Heart right ventricle (tissue), 16 donors: ENCODE measurements around the gene C12orf56. TPM values are rescaled to one million over a fixed set of nuclear protein-coding genes. Genes with fewer than 3 reads are reported as not detected.
"Not testable (repeated sequence)": the region's sequence is repeated elsewhere in the genome, so short reads cannot be mapped to it uniquely, and the experiment has no call there.

Experiments used
- ATAC-seq, 8 donors: fragments of 200-7000 bp; cut with Tn5 transposase; one replicate each; pipeline ENCODE4 v1.9.1; 2020; ENCODE audit warnings: mild to moderate bottlenecking in 8 of 8, moderate library complexity in 8 of 8, moderate number of reproducible peaks in 1 of 8
- DNase-seq, 2 donors: peaks; one replicate each; pipeline ENCODE4 v3.0.0-alpha.2; 2020
- H3K27ac ChIP-seq, 10 donors: fragments of 200-600 bp; sonication (generic) in 2 of 10; one replicate each; pipeline versions ENCODE4 v1.5.0 to v1.8.0; 2020 to 2022; ENCODE audit warnings: mild to moderate bottlenecking in 3 of 10
- H3K27me3 ChIP-seq, 7 donors: fragments of 200-600 bp; one replicate each; pipeline ENCODE4 v1.8.0; 2021 to 2022; ENCODE audit warnings: mild to moderate bottlenecking in 2 of 7
- H3K36me3 ChIP-seq, 9 donors: fragments of 200-600 bp; sonication (generic) in 1 of 9; one replicate each; pipeline versions ENCODE4 v1.5.0 to v1.8.0; 2020 to 2022; ENCODE audit warnings: mild to moderate bottlenecking in 2 of 9
- H3K4me1 ChIP-seq, 9 donors: fragments of 200-600 bp; sonication (generic) in 1 of 9; one replicate each; pipeline versions ENCODE4 v1.5.0 to v1.8.0; 2020 to 2022; ENCODE audit warnings: mild to moderate bottlenecking in 4 of 9
- H3K4me3 ChIP-seq, 10 donors: fragments of 200-600 bp; sonication (generic) in 2 of 10; one replicate each; pipeline versions ENCODE4 v1.5.0 to v1.8.0; 2020 to 2022; ENCODE audit warnings: mild to moderate bottlenecking in 7 of 10, moderate library complexity in 2 of 10
- H3K9me3 ChIP-seq, 11 donors: fragments of 200-600 bp in 10 of 11; sonication (generic) in 2 of 11; one replicate each; pipeline versions ENCODE4 v1.5.0 to v1.8.0; 2013 to 2022; ENCODE audit warnings: mild to moderate bottlenecking in 2 of 11, control low read depth in 1 of 11, moderate library complexity in 1 of 11
- WGBS, 2 donors: extraction: QIAGEN DNeasy Blood & Tissue Kit; methylation state at CpG; one replicate each; pipeline ENCODE4 v1.1.7; 2013; ENCODE audit warnings: inconsistent platforms in 1 of 2; 5-methylcytosine and 5-hydroxymethylcytosine counted together
- intact Hi-C, 10 donors: fragments of 100-400 bp; cut with DNase I; formaldehyde crosslinking; loops; one replicate each; pipeline versions ENCODE4 v1.11.1 to v1.14.2; 2022
- polyA plus RNA-seq, 2 donors: library from polyadenylated mRNA; stranded (reverse); fragments of 200-250 nt; gene quantifications; one replicate each; pipeline ENCODE4 v1.2.3, GENCODE V29; 2013
- total RNA-seq, 10 donors: library from RNA; stranded (reverse); fragmentation: NEBNext Ultra II Directional in 3 of 10; extraction: Animal tissue kit (Norgen Biotek cat#: 25700) in 3 of 10; gene quantifications; one replicate each; pipeline versions ENCODE4 v1.2.1 to v1.2.4, GENCODE V29; 2021 to 2023
- TF ChIP-seq, protein P1 (sequence below), 9 donors: fragments of 200-600 bp; sonication (generic) in 2 of 9; IDR thresholded peaks; one replicate each; pipeline versions ENCODE4 v1.5.0 to v1.8.0; 2021 to 2022; ENCODE audit warnings: antibody characterized with exemption in 9 of 9, mild to moderate bottlenecking in 5 of 9, moderate library complexity in 1 of 9
- donor health status: Arrhythmogenic right ventricular cardiomyopathy.
- donor health status: ischemic (EF 13 %, LVEDD 7.1; RV severe dilation, severe dysfunction).
- donor health status: healthy with polysubstance abuse.
- donor health status: DM: no; HTN: yes; CAD: no.
- donor health status: DM: no; HTN: no; CAD: no.
- donor health status: ischemic (EF 25% LVEDD 6.9; RV normal size, moderate dysfunction).
- donor health status: ischemic (EF 25% LVEDD 5.7; RV mildly dilated, moderate dysfunction).
- donor health status: healthy.
- donor health status: DM: yes; HTN: yes; CAD: no.
- donor health status: Ischemic cardiomyopathy.
- donor health status: ischemic (EF 35%, LVEDD 5.7; RV mildly dilated, moderate dysfunction).
- donor health status: nonischemic (EF 11% LVEDD 7.7; RV severe dilation, severe dysfunction).
- donor health status: DM: yes; HTN: yes; CAD: no.
- donor health status: PGD.
- donor health status: ischemic (EF 29% LVEDD 5.4; RV normal size, mild dysfunction).
- donor health status: nonischemic (EF 23%, LVEDD 6.1; RV moderate dilation, normal function).

C12orf56 gene
- total and polyA plus RNA-seq, 12 donors, result not detected

DNA sequence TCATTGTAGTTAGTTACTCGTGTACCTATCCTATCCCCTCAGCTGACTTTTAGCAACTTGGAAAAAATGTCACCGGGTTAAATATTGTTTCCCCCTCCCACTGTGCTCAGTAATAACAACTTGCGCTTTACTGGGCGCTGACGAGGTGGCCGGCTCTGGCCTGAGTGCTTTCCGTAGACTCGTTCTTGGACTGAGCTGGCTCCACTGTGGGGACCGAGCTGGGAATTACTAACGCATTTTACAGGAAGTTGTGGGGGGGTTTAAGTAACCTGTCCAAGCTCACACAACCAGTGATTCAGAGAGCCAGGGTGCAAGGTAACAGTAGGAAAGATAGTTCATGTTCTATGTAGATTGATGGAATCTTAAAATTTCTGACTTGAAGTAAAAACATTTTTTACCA lies 86.0 kb downstream of the C12orf56 start:
- Histone ChIP-seq H3K4me3 (no peak overlapping the region), H3K36me3 (no peaks in the 10 kb centered on the region), H3K4me1 (no peaks in the 10 kb centered on the region), H3K9me3 (no peaks in the 10 kb centered on the region), H3K27ac (no peak overlapping the region), H3K27me3 (no peaks in the 10 kb centered on the region)
- DNase-seq (no peak), ATAC-seq (no peak)
- WGBS, 2 donors, result 53 to 59% methylated on average over 10 of the region's 10 CpGs
- TF ChIP-seq, protein P1, sequence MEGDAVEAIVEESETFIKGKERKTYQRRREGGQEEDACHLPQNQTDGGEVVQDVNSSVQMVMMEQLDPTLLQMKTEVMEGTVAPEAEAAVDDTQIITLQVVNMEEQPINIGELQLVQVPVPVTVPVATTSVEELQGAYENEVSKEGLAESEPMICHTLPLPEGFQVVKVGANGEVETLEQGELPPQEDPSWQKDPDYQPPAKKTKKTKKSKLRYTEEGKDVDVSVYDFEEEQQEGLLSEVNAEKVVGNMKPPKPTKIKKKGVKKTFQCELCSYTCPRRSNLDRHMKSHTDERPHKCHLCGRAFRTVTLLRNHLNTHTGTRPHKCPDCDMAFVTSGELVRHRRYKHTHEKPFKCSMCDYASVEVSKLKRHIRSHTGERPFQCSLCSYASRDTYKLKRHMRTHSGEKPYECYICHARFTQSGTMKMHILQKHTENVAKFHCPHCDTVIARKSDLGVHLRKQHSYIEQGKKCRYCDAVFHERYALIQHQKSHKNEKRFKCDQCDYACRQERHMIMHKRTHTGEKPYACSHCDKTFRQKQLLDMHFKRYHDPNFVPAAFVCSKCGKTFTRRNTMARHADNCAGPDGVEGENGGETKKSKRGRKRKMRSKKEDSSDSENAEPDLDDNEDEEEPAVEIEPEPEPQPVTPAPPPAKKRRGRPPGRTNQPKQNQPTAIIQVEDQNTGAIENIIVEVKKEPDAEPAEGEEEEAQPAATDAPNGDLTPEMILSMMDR (IDR thresholded peaks at IDR 0.05), result no peak
- intact Hi-C loops, result no loop called here

DNA sequence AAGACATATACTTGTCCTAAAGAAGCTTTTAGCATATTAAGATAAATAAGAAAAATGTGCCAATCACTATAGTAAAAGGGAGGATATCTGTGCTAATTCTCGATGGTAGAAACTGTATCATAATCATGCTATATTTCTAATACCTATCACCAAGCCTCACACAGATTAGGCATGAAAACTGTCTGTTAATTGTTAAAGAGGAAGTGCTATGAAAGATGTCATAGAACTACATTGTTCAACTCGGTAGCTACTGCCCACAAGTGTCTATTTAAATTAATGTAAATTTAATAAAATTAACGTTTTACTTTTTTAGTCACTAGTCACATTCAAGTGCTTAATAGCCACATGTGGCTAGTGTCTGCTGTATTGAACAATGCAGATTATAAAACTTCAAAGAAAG lies 90.9 kb downstream of the C12orf56 start:
- DNase-seq (no peak), ATAC-seq (no peak)
- Histone ChIP-seq H3K27ac (no peak overlapping the region), H3K36me3 (no peaks in the 10 kb centered on the region), H3K4me3 (no peak overlapping the region), H3K9me3 (no peaks in the 10 kb centered on the region), H3K27me3 (no peaks in the 10 kb centered on the region), H3K4me1 (no peaks in the 10 kb centered on the region)
- TF ChIP-seq, protein P1 (IDR thresholded peaks at IDR 0.05), result no peak
- WGBS, 2 donors, result 70 to 80% methylated on average over 3 of the region's 3 CpGs
- intact Hi-C loops, result no loop called here

DNA sequence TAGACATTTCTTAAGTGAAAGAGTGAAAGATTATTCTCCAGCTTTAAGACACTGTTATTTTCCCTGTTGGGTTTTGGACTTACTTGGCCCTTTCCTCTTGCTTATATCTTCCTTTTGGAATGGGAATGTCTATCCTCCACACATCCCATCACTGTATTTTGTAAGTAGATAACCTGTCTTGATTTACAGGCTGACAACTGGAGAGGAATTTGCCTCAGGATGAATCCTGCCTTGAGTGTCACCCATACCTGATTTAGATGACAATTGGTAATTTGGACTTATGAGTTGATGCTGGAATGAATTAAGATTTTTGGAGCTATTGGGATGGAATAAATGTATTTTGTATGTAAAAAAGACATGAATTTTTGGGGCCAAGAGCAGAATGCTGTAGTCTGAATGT lies 94.3 kb downstream of the C12orf56 start:
- ATAC-seq, result no peak
- Histone ChIP-seq H3K4me3 (no peak overlapping the region), H3K9me3 (no peaks in the 10 kb centered on the region), H3K27me3 (no peaks in the 10 kb centered on the region), H3K4me1 (no peaks in the 10 kb centered on the region), H3K27ac (no peak overlapping the region), H3K36me3 (no peaks in the 10 kb centered on the region)
- DNase-seq, result no peak
- intact Hi-C loops, result no loop called here
- TF ChIP-seq, protein P1 (IDR thresholded peaks at IDR 0.05), result no peak

DNA sequence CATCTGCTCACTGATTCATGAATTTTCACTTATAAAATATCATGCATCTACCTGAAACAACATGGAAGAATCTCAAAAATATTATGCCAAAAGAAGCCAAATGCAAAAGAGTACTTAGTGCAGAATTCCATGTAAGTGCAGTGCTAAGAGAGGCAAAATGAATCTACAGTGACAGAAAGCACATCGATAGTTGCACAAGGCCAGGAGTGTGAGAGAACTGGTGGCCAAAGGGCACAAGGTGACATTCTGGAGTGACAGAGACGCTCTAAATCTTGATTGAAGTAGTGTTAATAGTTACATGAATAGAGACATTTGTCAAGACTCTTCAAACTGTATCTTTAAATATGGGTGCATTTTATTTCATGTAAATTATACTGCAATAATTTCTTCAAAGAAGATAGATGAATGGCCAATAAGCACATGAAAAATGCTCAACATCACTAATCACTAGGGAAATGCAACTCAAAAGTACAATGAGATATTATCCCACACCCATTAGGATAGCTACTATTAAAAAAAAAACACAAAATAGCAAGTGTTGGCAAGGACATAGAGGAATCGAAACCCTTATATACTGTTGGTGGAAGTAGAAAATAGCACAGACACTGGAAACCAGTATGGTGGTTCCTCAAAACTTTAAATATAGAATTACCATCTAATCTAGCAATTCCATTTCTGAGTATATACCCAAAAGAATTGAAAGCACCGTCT lies 96.7 kb downstream of the C12orf56 start:
- H3K27ac ChIP-seq, result no peak overlapping the region
- TF ChIP-seq, protein P1 (IDR thresholded peaks at IDR 0.05), result no peak
- H3K4me1 ChIP-seq, result no peaks in the 10 kb centered on the region
- no peak for DNase-seq
- 65 to 90% methylated on average over 4 of the region's 4 CpGs for WGBS, 2 donors
- H3K9me3 ChIP-seq, result no peaks in the 10 kb centered on the region
- H3K4me3 ChIP-seq, result no peak overlapping the region
- H3K27me3 ChIP-seq, result no peaks in the 10 kb centered on the region
- H3K36me3 ChIP-seq, result no peaks in the 10 kb centered on the region
- peak in 2 of 8 donors; percentile 28 to 30 for ATAC-seq
- intact Hi-C loops, result no loop called here

DNA sequence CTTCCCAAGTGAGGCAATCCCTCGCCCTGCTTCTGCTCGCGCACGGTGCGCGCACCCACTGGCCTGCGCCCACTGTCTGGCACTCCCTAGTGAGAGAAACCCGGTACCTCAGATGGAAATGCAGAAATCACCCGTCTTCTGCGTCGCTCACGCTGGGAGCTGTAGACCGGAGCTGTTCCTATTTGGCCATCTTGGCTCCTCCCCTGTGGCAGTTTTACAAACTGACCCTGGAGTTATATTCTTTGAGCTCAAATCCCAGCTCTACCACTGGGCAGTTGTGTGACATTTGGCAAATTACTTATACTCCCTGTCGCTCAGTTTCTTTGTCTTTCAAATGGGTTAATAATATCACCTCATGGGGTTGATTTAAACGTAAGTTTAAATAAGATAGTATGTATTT lies 97.4 kb downstream of the C12orf56 start:
- 94 to 97% methylated on average over 11 to 13 of the region's 15 CpGs for WGBS, 2 donors
- ATAC-seq, H3K27ac ChIP-seq, H3K4me3 ChIP-seq, H3K9me3 ChIP-seq, H3K4me1 ChIP-seq, intact Hi-C loops, H3K36me3 ChIP-seq, H3K27me3 ChIP-seq, DNase-seq: not testable (repeated sequence)
